AG10803 (cell line): ENCODE data around the gene TSEN34.
"Not testable (repeated sequence)": the region's sequence is repeated elsewhere in the genome, so short reads cannot be mapped to it uniquely, and the experiment has no call there.

Experiments used
- DNase-seq: peaks from one replicate; pipeline ENCODE4 v3.0.0; 2010; ENCODE audit warnings: low read depth
- H3K4me3 ChIP-seq: 2 replicates; pipeline ENCODE4 v1.5.1; 2011; ENCODE audit warnings: mild to moderate bottlenecking, low read length, control low read depth
- TF ChIP-seq, protein P1 (sequence below): conservative IDR thresholded peaks from 2 replicates; pipeline ENCODE4 v1.5.1; 2011; ENCODE audit warnings: mild to moderate bottlenecking, low read length, control low read depth, inconsistent platforms

Gene TSEN34

GRCh38 chr19:54223937-54224281 is 32.8 kb downstream of the TSEN34 start:
- not testable (repeated sequence) for H3K4me3 ChIP-seq, DNase-seq

DNA sequence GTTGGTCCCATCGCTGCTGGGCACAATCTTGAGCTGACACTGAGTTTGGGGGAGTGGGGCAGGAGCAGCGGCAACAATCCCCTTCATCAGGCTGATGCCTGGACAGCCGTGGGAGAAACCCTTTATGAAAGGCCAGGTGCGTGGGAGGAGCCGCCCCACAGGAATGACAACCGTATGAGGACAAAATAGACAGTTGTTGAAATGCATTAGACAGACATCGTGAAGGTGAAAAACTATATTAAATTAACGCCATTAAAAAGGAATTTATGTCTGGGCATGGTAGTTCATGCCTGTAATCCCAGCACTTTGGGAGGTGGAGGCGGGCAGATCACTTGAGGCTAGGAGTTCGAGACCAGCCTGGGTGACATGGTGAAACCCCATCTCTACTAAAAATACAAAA is 33.5 kb downstream of the TSEN34 start:
- DNase-seq, H3K4me3 ChIP-seq: not testable (repeated sequence)

GRCh38 chr19:54229146-54229545 is 38.0 kb downstream of the TSEN34 start:
- no peak overlapping the region for H3K4me3 ChIP-seq
- no peak for DNase-seq
- TF ChIP-seq, protein P1, sequence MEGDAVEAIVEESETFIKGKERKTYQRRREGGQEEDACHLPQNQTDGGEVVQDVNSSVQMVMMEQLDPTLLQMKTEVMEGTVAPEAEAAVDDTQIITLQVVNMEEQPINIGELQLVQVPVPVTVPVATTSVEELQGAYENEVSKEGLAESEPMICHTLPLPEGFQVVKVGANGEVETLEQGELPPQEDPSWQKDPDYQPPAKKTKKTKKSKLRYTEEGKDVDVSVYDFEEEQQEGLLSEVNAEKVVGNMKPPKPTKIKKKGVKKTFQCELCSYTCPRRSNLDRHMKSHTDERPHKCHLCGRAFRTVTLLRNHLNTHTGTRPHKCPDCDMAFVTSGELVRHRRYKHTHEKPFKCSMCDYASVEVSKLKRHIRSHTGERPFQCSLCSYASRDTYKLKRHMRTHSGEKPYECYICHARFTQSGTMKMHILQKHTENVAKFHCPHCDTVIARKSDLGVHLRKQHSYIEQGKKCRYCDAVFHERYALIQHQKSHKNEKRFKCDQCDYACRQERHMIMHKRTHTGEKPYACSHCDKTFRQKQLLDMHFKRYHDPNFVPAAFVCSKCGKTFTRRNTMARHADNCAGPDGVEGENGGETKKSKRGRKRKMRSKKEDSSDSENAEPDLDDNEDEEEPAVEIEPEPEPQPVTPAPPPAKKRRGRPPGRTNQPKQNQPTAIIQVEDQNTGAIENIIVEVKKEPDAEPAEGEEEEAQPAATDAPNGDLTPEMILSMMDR = no peak

- TF ChIP-seq, protein P1 = no peak
Measured at GRCh38 chr19:54230031-54230430, 38.9 kb downstream of the TSEN34 start.

GRCh38 chr19:54231077-54231931 is 40.2 kb downstream of the TSEN34 start:
- TF ChIP-seq, protein P1 = peak; percentile 94
- no peak overlapping the region for H3K4me3 ChIP-seq
- peak; percentile 68 for DNase-seq

More at GRCh38 chr19:54230031-54230430, 38.9 kb downstream of the TSEN34 start:
- H3K4me3 ChIP-seq = no peak overlapping the region
- no peak for DNase-seq

DNA sequence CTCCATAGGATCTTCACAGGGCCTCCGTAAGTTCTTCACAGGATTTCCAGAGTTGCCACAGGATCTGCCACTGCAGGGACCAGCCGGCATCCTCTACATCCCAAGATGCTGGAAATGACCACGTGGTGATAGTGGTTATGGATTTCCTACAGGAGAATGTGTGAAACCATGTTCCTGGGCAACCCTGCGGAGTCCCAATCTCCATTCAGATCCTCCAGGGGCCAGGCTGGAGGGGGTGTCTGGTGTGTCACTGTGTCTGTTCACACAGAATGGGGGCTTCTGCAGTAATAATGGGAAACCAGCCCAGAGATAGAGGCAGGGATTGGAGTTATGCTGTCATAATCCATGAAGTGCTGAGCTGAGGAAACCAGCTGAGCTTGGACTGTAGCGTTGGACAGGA is 42.8 kb downstream of the TSEN34 start:
- no peak overlapping the region for H3K4me3 ChIP-seq
- TF ChIP-seq, protein P1 = no peak
- DNase-seq = no peak

DNA sequence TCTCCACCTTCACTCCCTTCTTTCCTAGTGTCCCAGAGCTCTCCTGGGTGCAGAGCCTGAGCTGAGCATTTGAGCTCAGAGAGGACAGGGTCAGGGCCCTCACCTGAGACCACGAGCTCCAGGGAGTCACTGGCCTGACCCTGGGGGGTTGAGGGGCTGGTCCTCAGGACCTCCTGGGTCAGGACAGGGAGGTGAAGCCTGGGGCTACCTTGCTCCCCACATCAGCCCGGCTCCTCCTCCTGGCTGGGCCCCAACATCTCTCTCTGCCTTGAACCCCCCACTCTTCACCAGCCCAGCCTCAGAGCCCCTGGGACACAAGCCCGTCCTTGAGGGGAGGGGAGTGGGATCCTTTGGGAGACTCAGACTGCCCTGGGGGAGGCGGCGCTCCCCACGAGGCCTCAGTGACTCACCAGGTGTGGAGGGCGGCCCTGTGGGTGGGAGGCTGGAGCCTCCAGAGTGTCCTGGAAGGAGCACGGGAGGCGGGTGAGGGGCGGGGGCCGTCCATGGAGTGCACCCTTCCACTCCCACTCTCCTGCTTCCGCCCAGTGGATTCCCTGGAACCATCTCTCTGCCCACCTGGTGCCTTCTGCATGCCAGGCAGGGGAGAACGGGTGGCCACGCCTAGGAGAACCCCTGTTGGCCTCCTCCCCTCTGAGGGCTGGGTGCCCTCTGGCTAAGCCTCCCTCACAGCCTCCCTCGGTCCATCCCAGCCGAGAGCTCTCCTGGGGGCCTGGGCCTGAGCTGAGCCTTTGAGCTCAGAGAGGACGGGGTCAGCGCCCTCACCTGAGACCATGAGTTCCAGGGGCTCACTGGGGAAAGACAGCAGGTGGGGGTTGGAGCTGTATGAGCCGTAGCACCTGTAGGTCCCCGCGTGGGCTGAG is 48.6 kb downstream of the TSEN34 start:
- not testable (repeated sequence) for DNase-seq, H3K4me3 ChIP-seq

DNA sequence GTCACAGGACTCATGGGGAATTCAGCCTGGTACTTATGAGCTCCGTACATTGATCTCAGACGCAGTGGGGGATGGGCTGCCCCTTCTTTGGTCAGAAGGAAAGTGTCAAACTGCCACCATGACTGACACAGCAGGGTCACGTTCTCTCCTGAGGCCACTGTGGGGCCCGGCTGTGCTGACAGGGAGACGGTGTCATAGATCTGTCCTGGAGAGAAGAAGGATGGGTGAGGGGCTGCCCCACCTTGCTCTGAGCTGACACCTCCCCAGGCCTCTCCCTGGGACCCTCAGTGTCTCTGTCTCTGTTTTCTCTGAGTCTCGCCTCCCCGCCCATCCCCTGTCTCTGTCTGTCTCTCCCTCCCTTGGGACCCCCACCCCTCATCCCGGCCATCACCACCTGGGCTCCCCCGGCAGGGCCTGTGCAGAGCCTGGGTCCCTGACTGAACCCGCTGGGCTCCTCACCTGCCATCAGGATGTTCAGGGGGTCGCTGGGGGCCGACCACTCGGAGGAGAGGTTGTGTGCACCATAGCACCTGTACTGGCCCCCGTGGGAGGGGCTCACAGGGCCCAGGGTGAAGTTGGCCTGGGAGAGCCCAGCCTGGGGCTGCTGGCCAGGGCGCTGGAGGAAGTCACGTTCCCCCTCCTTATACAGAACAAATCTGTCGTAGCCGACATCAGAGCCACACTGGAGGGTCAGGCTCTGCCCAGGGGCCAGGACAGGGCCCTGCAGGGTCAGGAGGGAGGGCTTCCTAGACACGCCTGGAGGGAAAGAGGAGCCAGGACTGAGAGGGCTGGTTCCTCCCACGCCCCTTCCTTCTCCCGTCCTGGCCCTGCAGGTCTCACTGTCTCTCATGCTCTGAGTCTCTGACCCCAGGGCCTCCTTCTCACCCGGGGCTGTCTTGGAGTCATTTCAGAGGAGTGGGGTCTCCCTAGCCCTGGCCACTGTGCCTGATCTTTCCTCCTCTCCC is 49.5 kb downstream of the TSEN34 start:
- DNase-seq, H3K4me3 ChIP-seq: not testable (repeated sequence)

DNA sequence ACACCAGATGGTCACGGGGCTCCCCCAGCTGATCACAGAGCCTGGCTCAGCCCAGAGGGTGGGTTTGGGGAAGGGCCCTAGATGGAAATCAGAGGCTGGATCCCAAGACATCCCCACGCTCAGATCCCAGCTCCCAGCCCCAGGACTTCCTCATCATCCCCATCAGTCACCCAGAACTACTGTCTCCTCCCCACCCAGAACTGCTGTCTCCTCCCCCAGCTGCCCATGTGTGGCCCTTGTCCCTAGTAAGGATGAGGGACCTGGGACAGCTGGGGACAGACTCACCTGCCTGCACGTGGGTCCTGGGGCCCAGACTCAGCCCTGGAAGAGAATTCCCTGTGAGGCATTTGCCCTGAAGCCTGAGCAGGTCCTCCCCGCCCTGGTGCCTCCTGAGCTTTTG is 51.1 kb downstream of the TSEN34 start:
- DNase-seq, H3K4me3 ChIP-seq: not testable (repeated sequence)

- DNase-seq, H3K4me3 ChIP-seq: not testable (repeated sequence)
Measured at GRCh38 chr19:54242646-54243045, 51.5 kb downstream of the TSEN34 start, which contains the start of gene LILRA6. TSS of gene LILRA6 (minus strand) at chr19:54242790.

GRCh38 chr19:54243809-54244208 is 52.7 kb downstream of the TSEN34 start:
- H3K4me3 ChIP-seq, DNase-seq: not testable (repeated sequence)
